Cardiac muscle cell (in vitro differentiated cells and primary cell): ENCODE results near the gene RPP38. TPM values are rescaled to one million over a fixed set of nuclear protein-coding genes. Genes with fewer than 3 reads are reported as not detected.

Experiments
- DNase-seq, 2 donors: peaks; one replicate each; pipeline versions ENCODE4 v3.0.0 to v3.0.0-alpha.2; 2010 to 2017; ENCODE audit warnings: low read depth in 1 of 2, low spot score in 1 of 2
- H3K27ac ChIP-seq: fragments of 200-600 bp; sonication (generic); 2 replicates; pipeline ENCODE4 v1.5.1; 2016
- H3K27me3 ChIP-seq: fragments of 200-600 bp; sonication (generic); 2 replicates; pipeline ENCODE4 v1.6.0; 2016; ENCODE audit warnings: control low read depth
- H3K36me3 ChIP-seq: fragments of 200-600 bp; sonication (generic); 2 replicates; pipeline ENCODE4 v1.5.1; 2016; ENCODE audit warnings: control low read depth
- H3K4me1 ChIP-seq: fragments of 200-600 bp; sonication (generic); 2 replicates; pipeline ENCODE4 v1.8.1; 2017; ENCODE audit warnings: low read depth, mild to moderate bottlenecking, mixed run types
- H3K4me3 ChIP-seq: fragments of 200-600 bp; sonication (generic); 2 replicates; pipeline ENCODE4 v1.5.1; 2016; ENCODE audit warnings: mild to moderate bottlenecking
- H3K9me3 ChIP-seq: fragments of 200-600 bp; sonication (generic); 2 replicates; pipeline ENCODE4 v1.5.1; 2017; ENCODE audit warnings: low read depth, mild to moderate bottlenecking, control low read depth
- polyA plus RNA-seq: library from polyadenylated mRNA; unstranded; fragments of >200 nt; fragmentation: Nextera tagmentation; extraction: Ambion mirVana; gene quantifications from 2 replicates; pipeline ENCODE4 v1.2.1, GENCODE V29; 2016
- total RNA-seq: library from RNA; depleted of rRNA; stranded (reverse); fragments of >200 nt; gene quantifications from 2 replicates; pipeline ENCODE4 v1.2.3, GENCODE V29; 2016
- TF ChIP-seq, protein P1 (sequence below): IDR thresholded peaks from 2 replicates; pipeline ENCODE4 v1.5.1; 2012; ENCODE audit warnings: low read depth, mild to moderate bottlenecking, low read length

The RPP38 gene
- total and polyA plus RNA-seq, 2 experiments from 2014 or later = 18.0 to 20.0 TPM

- TF ChIP-seq, protein P1, sequence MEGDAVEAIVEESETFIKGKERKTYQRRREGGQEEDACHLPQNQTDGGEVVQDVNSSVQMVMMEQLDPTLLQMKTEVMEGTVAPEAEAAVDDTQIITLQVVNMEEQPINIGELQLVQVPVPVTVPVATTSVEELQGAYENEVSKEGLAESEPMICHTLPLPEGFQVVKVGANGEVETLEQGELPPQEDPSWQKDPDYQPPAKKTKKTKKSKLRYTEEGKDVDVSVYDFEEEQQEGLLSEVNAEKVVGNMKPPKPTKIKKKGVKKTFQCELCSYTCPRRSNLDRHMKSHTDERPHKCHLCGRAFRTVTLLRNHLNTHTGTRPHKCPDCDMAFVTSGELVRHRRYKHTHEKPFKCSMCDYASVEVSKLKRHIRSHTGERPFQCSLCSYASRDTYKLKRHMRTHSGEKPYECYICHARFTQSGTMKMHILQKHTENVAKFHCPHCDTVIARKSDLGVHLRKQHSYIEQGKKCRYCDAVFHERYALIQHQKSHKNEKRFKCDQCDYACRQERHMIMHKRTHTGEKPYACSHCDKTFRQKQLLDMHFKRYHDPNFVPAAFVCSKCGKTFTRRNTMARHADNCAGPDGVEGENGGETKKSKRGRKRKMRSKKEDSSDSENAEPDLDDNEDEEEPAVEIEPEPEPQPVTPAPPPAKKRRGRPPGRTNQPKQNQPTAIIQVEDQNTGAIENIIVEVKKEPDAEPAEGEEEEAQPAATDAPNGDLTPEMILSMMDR = no peak
- H3K9me3 ChIP-seq = no peaks in the 10 kb centered on the region
- no peak for DNase-seq
- H3K27ac ChIP-seq = no peak overlapping the region
- no peaks in the 10 kb centered on the region for H3K27me3 ChIP-seq
- H3K4me1 ChIP-seq = peaks cover 1% of the 10 kb centered on the region
- no peaks in the 10 kb centered on the region for H3K36me3 ChIP-seq
- no peak overlapping the region for H3K4me3 ChIP-seq
Measured at GRCh38 chr10:15092855-15093408, 4.2 kb upstream of the RPP38 start.

GRCh38 chr10:15096661-15097010 lies 519 bp upstream of the RPP38 start:
- Histone ChIP-seq H3K27me3 (no peaks in the 10 kb centered on the region), H3K4me1 (peaks cover 10% of the 10 kb centered on the region), H3K27ac (peak overlapping the region; percentile 96), H3K4me3 (peak overlapping the region; percentile 55), H3K9me3 (no peaks in the 10 kb centered on the region), H3K36me3 (no peaks in the 10 kb centered on the region)
- TF ChIP-seq, protein P1 = no peak
- no peak for DNase-seq

- peaks cover 10% of the 10 kb centered on the region for H3K4me1 ChIP-seq
- TF ChIP-seq, protein P1 = no peak
Measured at GRCh38 chr10:15099886-15100285, 2.7 kb downstream of the RPP38 start.

DNA sequence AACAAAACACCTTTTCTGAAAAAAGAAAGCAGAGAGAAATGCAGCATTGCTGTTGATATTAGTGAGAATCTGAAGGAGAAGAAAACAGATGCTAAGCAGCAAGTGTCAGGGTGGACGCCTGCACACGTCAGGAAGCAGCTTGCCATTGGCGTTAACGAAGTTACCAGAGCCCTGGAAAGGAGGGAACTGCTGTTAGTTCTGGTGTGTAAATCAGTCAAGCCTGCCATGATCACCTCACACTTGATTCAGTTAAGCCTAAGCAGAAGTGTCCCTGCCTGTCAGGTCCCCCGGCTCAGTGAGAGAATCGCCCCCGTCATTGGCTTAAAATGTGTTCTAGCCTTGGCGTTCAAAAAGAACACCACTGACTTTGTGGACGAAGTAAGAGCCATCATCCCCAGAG lies 6.4 kb downstream of the RPP38 start:
- TF ChIP-seq, protein P1 = no peak
- H3K4me3 ChIP-seq = no peak overlapping the region
- peaks cover 25% of the 10 kb centered on the region for H3K36me3 ChIP-seq
- DNase-seq = no peak
- no peak overlapping the region for H3K27ac ChIP-seq
- no peaks in the 10 kb centered on the region for H3K9me3 ChIP-seq
- no peaks in the 10 kb centered on the region for H3K27me3 ChIP-seq
- H3K4me1 ChIP-seq = peaks cover 4% of the 10 kb centered on the region

More at GRCh38 chr10:15099886-15100285, 2.7 kb downstream of the RPP38 start:
- no peaks in the 10 kb centered on the region for H3K27me3 ChIP-seq
- H3K4me3 ChIP-seq = no peak overlapping the region
- no peak for DNase-seq
- H3K9me3 ChIP-seq = no peaks in the 10 kb centered on the region
- no peak overlapping the region for H3K27ac ChIP-seq
- H3K36me3 ChIP-seq = peaks cover 15% of the 10 kb centered on the region

GRCh38 chr10:15106352-15107013 lies 9.3 kb downstream of the RPP38 start:
- Histone ChIP-seq H3K4me3 (no peak overlapping the region), H3K9me3 (no peaks in the 10 kb centered on the region), H3K27ac (no peak overlapping the region), H3K27me3 (no peaks in the 10 kb centered on the region), H3K36me3 (peaks cover 25% of the 10 kb centered on the region), H3K4me1 (no peaks in the 10 kb centered on the region)
- TF ChIP-seq, protein P1 = peak; percentile 94
- peak; percentile 73 to 84 for DNase-seq
